Head of caudate nucleus (tissue), 42 donors: ENCODE data around the gene NPAS1.
A peak's percentile ranks its signal among the peaks of the same experiment; 100 is the strongest.
"Not testable (repeated sequence)": the region's sequence is repeated elsewhere in the genome, so short reads cannot be mapped to it uniquely, and the experiment has no call there.

Experiments used
- DNase-seq, 42 donors: peaks; one replicate each; pipeline versions ENCODE4 v3.0.0 to v3.0.0-alpha.2; 2020 to 2021; ENCODE audit warnings: mixed read lengths in 7 of 42
- intact Hi-C: fragments of 100-400 bp; cut with DNase I; formaldehyde crosslinking; loops from one replicate; pipeline ENCODE4 v1.15.0; 2022

The NPAS1 gene

GRCh38 chr19:47005164-47005641 lies 14.4 kb upstream of the NPAS1 start:
- DNase-seq: no peak
- intact Hi-C loops: no loop called here

GRCh38 chr19:47005873-47006272 lies 13.8 kb upstream of the NPAS1 start:
- intact Hi-C loops: no loop called here
- DNase-seq: no peak

- DNase-seq: no peak
- intact Hi-C loops: no loop called here
Observed at GRCh38 chr19:47006496-47006895, 13.1 kb upstream of the NPAS1 start.

GRCh38 chr19:47010549-47010948 lies 9.1 kb upstream of the NPAS1 start:
- DNase-seq, intact Hi-C loops: not testable (repeated sequence)

GRCh38 chr19:47012617-47013016 lies 7.0 kb upstream of the NPAS1 start:
- no peak for DNase-seq
- intact Hi-C loops: no loop called here

- peak; percentile 56 to 93 (median 85) for DNase-seq
- intact Hi-C loops: no loop called here
Observed at GRCh38 chr19:47013041-47013517, 6.6 kb upstream of the NPAS1 start.

- intact Hi-C loops: no loop called here
- no peak for DNase-seq
Observed at GRCh38 chr19:47018923-47019322, 714 bp upstream of the NPAS1 start.

- DNase-seq: no peak
- intact Hi-C loops: no loop called here
Observed at GRCh38 chr19:47020132-47020805, 632 bp downstream of the NPAS1 start.

- no peak for DNase-seq
- intact Hi-C loops: no loop called here
Observed at GRCh38 chr19:47020992-47021496, 1.4 kb downstream of the NPAS1 start.

GRCh38 chr19:47021536-47022139 lies 2.0 kb downstream of the NPAS1 start:
- intact Hi-C loops: no loop called here

GRCh38 chr19:47022140-47022536 lies 2.5 kb downstream of the NPAS1 start:
- intact Hi-C loops: no loop called here
- DNase-seq: no peak

More at GRCh38 chr19:47021536-47022139, 2.0 kb downstream of the NPAS1 start:
- no peak for DNase-seq

GRCh38 chr19:47022541-47023447 lies 3.2 kb downstream of the NPAS1 start:
- intact Hi-C loops: no loop called here
- DNase-seq: no peak

GRCh38 chr19:47023448-47023794 lies 3.8 kb downstream of the NPAS1 start:
- intact Hi-C loops: no loop called here
- DNase-seq: no peak

GRCh38 chr19:47024502-47024901 lies 4.9 kb downstream of the NPAS1 start:
- DNase-seq: no peak
- intact Hi-C loops: no loop called here

- intact Hi-C loops: no loop called here
- no peak for DNase-seq
Observed at GRCh38 chr19:47026156-47026555, 6.5 kb downstream of the NPAS1 start.

- intact Hi-C loops: no loop called here
Observed at GRCh38 chr19:47026889-47027288, 7.3 kb downstream of the NPAS1 start.

GRCh38 chr19:47027586-47028088 lies 8.0 kb downstream of the NPAS1 start:
- intact Hi-C loops: no loop called here
- no peak for DNase-seq

More at GRCh38 chr19:47026889-47027288, 7.3 kb downstream of the NPAS1 start:
- no peak for DNase-seq

GRCh38 chr19:47028195-47028601 lies 8.6 kb downstream of the NPAS1 start:
- intact Hi-C loops: no loop called here
- no peak for DNase-seq

- intact Hi-C loops: no loop called here
- DNase-seq: peak; percentile 23 to 80 (median 59)
Observed at GRCh38 chr19:47032171-47032811, 12.7 kb downstream of the NPAS1 start.
